ENCODE results near the gene LTBP1. TPM values are rescaled to one million over a fixed set of nuclear protein-coding genes. Genes with fewer than 3 reads are reported as not detected.
"Not testable (repeated sequence)": the region's sequence is repeated elsewhere in the genome, so short reads cannot be mapped to it uniquely, and the experiment has no call there.

The LTBP1 gene
- total RNA-seq, 1 experiment from 2014 or later, result 19.6 TPM

- no peaks in the 10 kb centered on the region for H3K36me3 ChIP-seq (replicated peaks; ENCODE audit: control insufficient read depth, insufficient read depth, low read length)
- H3K27me3 ChIP-seq (ENCODE audit: control insufficient read depth, insufficient read depth, low read length), result no peaks in the 10 kb centered on the region
- DNase-seq, result no peak
- H3K4me3 ChIP-seq (ENCODE audit: insufficient read depth, low read depth, low read length), result no peak overlapping the region
Observed at GRCh38 chr2:33219114-33219513, 272.4 kb downstream of the LTBP1 start.

- no peaks in the 10 kb centered on the region for H3K36me3 ChIP-seq (replicated peaks; ENCODE audit: control insufficient read depth, insufficient read depth, low read length)
- no peaks in the 10 kb centered on the region for H3K27me3 ChIP-seq (ENCODE audit: control insufficient read depth, insufficient read depth, low read length)
- no peak for DNase-seq
- H3K4me3 ChIP-seq (ENCODE audit: insufficient read depth, low read depth, low read length), result no peak overlapping the region
Observed at GRCh38 chr2:33219850-33220275, 273.1 kb downstream of the LTBP1 start.

- Histone ChIP-seq H3K27me3 (ENCODE audit: control insufficient read depth, insufficient read depth, low read length) (no peaks in the 10 kb centered on the region), H3K36me3 (replicated peaks; ENCODE audit: control insufficient read depth, insufficient read depth, low read length) (no peaks in the 10 kb centered on the region), H3K4me3 (ENCODE audit: insufficient read depth, low read depth, low read length) (no peak overlapping the region)
- no peak for DNase-seq
Observed at GRCh38 chr2:33220533-33220932, 273.8 kb downstream of the LTBP1 start.

- Histone ChIP-seq H3K4me3 (ENCODE audit: insufficient read depth, low read depth, low read length) (no peak overlapping the region), H3K27me3 (ENCODE audit: control insufficient read depth, insufficient read depth, low read length) (no peaks in the 10 kb centered on the region), H3K36me3 (replicated peaks; ENCODE audit: control insufficient read depth, insufficient read depth, low read length) (no peaks in the 10 kb centered on the region)
- DNase-seq, result no peak
Observed at GRCh38 chr2:33221046-33221784, 274.5 kb downstream of the LTBP1 start.

- Histone ChIP-seq H3K4me3 (ENCODE audit: insufficient read depth, low read depth, low read length) (no peak overlapping the region), H3K36me3 (replicated peaks; ENCODE audit: control insufficient read depth, insufficient read depth, low read length) (no peaks in the 10 kb centered on the region), H3K27me3 (ENCODE audit: control insufficient read depth, insufficient read depth, low read length) (no peaks in the 10 kb centered on the region)
- no peak for DNase-seq
Observed at GRCh38 chr2:33222309-33222708, 275.6 kb downstream of the LTBP1 start.

GRCh38 chr2:33223856-33224255 lies 277.1 kb downstream of the LTBP1 start:
- no peak overlapping the region for H3K4me3 ChIP-seq (ENCODE audit: insufficient read depth, low read depth, low read length)
- H3K27me3 ChIP-seq (ENCODE audit: control insufficient read depth, insufficient read depth, low read length), result no peaks in the 10 kb centered on the region
- no peak for DNase-seq
- no peaks in the 10 kb centered on the region for H3K36me3 ChIP-seq (replicated peaks; ENCODE audit: control insufficient read depth, insufficient read depth, low read length)

- DNase-seq, result no peak
- Histone ChIP-seq H3K4me3 (ENCODE audit: insufficient read depth, low read depth, low read length) (no peak overlapping the region), H3K36me3 (replicated peaks; ENCODE audit: control insufficient read depth, insufficient read depth, low read length) (no peaks in the 10 kb centered on the region), H3K27me3 (ENCODE audit: control insufficient read depth, insufficient read depth, low read length) (no peaks in the 10 kb centered on the region)
Observed at GRCh38 chr2:33225350-33225749, 278.6 kb downstream of the LTBP1 start.

GRCh38 chr2:33226546-33226945 lies 279.8 kb downstream of the LTBP1 start:
- DNase-seq, result no peak
- Histone ChIP-seq H3K4me3 (ENCODE audit: insufficient read depth, low read depth, low read length) (no peak overlapping the region), H3K27me3 (ENCODE audit: control insufficient read depth, insufficient read depth, low read length) (no peaks in the 10 kb centered on the region), H3K36me3 (replicated peaks; ENCODE audit: control insufficient read depth, insufficient read depth, low read length) (no peaks in the 10 kb centered on the region)

GRCh38 chr2:33229646-33230045 lies 282.9 kb downstream of the LTBP1 start:
- H3K27me3 ChIP-seq (ENCODE audit: control insufficient read depth, insufficient read depth, low read length), result no peaks in the 10 kb centered on the region
- no peak overlapping the region for H3K4me3 ChIP-seq (ENCODE audit: insufficient read depth, low read depth, low read length)
- no peaks in the 10 kb centered on the region for H3K36me3 ChIP-seq (replicated peaks; ENCODE audit: control insufficient read depth, insufficient read depth, low read length)
- DNase-seq, result no peak

GRCh38 chr2:33230195-33230594 lies 283.4 kb downstream of the LTBP1 start:
- DNase-seq, result no peak
- Histone ChIP-seq H3K27me3 (ENCODE audit: control insufficient read depth, insufficient read depth, low read length) (no peaks in the 10 kb centered on the region), H3K4me3 (ENCODE audit: insufficient read depth, low read depth, low read length) (no peak overlapping the region), H3K36me3 (replicated peaks; ENCODE audit: control insufficient read depth, insufficient read depth, low read length) (no peaks in the 10 kb centered on the region)

- Histone ChIP-seq H3K27me3 (ENCODE audit: control insufficient read depth, insufficient read depth, low read length) (no peaks in the 10 kb centered on the region), H3K36me3 (replicated peaks; ENCODE audit: control insufficient read depth, insufficient read depth, low read length) (no peaks in the 10 kb centered on the region), H3K4me3 (ENCODE audit: insufficient read depth, low read depth, low read length) (no peak overlapping the region)
- no peak for DNase-seq
Observed at GRCh38 chr2:33230842-33231241, 284.1 kb downstream of the LTBP1 start.

- not testable (repeated sequence) for H3K4me3 ChIP-seq (ENCODE audit: insufficient read depth, low read depth, low read length); H3K27me3 ChIP-seq (ENCODE audit: control insufficient read depth, insufficient read depth, low read length); H3K36me3 ChIP-seq (replicated peaks; ENCODE audit: control insufficient read depth, insufficient read depth, low read length); DNase-seq
Observed at GRCh38 chr2:33235559-33235958, 288.8 kb downstream of the LTBP1 start.

GRCh38 chr2:33236482-33237385 lies 290.0 kb downstream of the LTBP1 start:
- no peaks in the 10 kb centered on the region for H3K36me3 ChIP-seq (replicated peaks; ENCODE audit: control insufficient read depth, insufficient read depth, low read length)
- no peak for DNase-seq
- H3K4me3 ChIP-seq (ENCODE audit: insufficient read depth, low read depth, low read length), result no peak overlapping the region
- no peaks in the 10 kb centered on the region for H3K27me3 ChIP-seq (ENCODE audit: control insufficient read depth, insufficient read depth, low read length)

GRCh38 chr2:33238111-33238510 lies 291.4 kb downstream of the LTBP1 start:
- Histone ChIP-seq H3K27me3 (ENCODE audit: control insufficient read depth, insufficient read depth, low read length) (no peaks in the 10 kb centered on the region), H3K4me3 (ENCODE audit: insufficient read depth, low read depth, low read length) (no peak overlapping the region), H3K36me3 (replicated peaks; ENCODE audit: control insufficient read depth, insufficient read depth, low read length) (no peaks in the 10 kb centered on the region)
- DNase-seq, result no peak

GRCh38 chr2:33240178-33240577 lies 293.4 kb downstream of the LTBP1 start:
- no peak for DNase-seq
- H3K27me3 ChIP-seq (ENCODE audit: control insufficient read depth, insufficient read depth, low read length), result no peaks in the 10 kb centered on the region
- H3K36me3 ChIP-seq (replicated peaks; ENCODE audit: control insufficient read depth, insufficient read depth, low read length), result no peaks in the 10 kb centered on the region
- H3K4me3 ChIP-seq (ENCODE audit: insufficient read depth, low read depth, low read length), result no peak overlapping the region
